ENCODE results near the gene SNRPA.
"Not testable (repeated sequence)": the region's sequence is repeated elsewhere in the genome, so short reads cannot be mapped to it uniquely, and the experiment has no call there.

Gene SNRPA

GRCh38 chr19:40783711-40784110, 32.7 kb downstream of the SNRPA start:
- no peak for DNase-seq (ENCODE audit: low read depth)
- TF ChIP-seq CTCF (IDR thresholded peaks at IDR 0.05; ENCODE audit: control insufficient read depth, insufficient read depth, low read depth, low read length, missing control alignments) = no peak

DNA sequence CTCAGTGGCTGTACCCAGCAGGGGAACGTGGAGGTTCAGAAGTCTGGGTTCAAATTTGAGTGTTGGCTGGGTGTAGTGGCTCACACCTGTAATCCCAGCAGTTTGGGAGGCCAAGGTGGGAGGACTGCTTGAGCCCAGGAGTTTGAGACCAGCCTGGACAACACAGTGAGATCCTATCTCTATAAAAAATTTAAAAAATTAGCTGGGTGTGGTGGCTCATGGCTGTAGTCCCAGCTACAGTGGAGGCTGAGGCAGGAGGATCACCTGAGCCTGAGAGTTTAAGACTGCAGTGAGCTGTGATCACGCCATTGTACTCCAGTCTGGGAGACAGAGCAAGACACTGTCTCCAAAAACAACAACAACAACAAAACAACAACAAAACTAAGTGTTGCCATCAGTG, 33.1 kb downstream of the SNRPA start:
- H3K4me3 ChIP-seq (ENCODE audit: control insufficient read depth, low read depth, low read length) = not testable (repeated sequence)

More at GRCh38 chr19:40783711-40784110, 32.7 kb downstream of the SNRPA start:
- no peak overlapping the region for H3K4me3 ChIP-seq (ENCODE audit: control insufficient read depth, low read depth, low read length)

DNA sequence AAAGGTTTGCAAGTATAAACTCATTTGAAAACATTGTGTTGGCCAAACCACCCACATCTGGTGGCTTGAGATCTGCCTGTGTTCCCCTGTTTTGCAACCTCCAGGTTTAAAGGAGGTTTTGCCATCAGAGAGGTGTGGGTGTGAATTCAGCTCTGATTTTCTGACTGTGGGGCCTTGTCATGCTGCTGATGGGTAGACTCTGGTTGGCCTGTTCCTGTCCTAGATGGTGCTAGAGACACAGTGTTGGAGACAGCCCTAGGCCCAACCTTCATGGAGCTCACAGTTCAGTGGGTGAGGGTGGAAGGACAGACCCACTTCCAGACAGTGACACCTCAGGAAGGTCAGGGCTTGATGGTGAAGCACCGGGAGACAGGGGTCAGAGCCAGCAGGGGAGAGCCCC, 34.5 kb downstream of the SNRPA start:
- no peak overlapping the region for H3K4me3 ChIP-seq (ENCODE audit: control insufficient read depth, low read depth, low read length)
- no peak for DNase-seq (ENCODE audit: low read depth)
- no peak for TF ChIP-seq CTCF (IDR thresholded peaks at IDR 0.05; ENCODE audit: control insufficient read depth, insufficient read depth, low read depth, low read length, missing control alignments)

More for the DNA sequence above, 33.1 kb downstream of the SNRPA start:
- not testable (repeated sequence) for DNase-seq (ENCODE audit: low read depth)

DNA sequence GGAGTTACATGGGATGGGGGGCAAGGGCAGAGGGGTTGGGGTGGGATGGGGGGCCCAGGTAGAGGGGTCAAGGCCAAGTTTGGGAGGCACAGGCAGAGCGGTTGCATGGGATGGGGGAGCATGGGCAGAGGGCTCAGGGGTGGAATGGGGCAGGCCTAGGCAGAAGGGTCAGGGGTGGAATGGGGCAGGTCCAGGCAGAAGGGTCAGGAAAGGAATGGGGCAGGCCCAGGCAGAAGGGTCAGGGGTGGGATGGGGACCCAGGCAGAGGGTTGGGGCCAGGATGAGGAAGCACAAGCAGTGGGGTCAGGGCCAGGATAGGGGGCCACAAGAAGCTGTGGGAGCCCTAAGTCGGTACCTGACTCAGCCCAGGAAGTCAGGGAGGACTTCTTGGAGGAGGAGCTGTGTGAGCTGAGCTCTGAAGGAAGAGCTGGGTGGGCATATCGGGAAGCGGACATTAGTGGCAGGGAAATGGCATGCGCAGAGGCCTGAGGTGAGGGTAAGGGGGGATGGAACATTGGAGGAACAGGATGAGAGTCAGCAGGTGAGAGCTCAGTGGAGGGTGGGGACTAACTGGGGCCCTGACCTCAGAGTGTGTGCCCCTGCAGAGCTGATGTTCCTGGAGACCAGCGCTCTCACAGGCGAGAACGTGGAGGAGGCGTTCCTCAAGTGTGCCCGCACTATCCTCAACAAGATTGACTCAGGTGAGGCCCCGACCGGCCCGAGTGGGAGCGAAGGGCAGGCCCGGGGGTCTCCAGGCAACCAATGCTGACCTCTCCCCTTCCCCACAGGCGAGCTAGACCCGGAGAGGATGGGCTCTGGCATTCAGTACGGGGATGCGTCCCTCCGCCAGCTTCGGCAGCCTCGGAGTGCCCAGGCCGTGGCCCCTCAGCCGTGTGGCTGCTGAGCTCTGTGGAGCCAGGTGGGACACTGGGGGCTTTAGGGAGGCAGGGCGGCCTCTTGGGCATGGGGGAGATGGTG, 35.3 kb downstream of the SNRPA start:
- no peak for TF ChIP-seq CTCF (IDR thresholded peaks at IDR 0.05; ENCODE audit: control insufficient read depth, insufficient read depth, low read depth, low read length, missing control alignments)
- DNase-seq (ENCODE audit: low read depth) = no peak
- H3K4me3 ChIP-seq (ENCODE audit: control insufficient read depth, low read depth, low read length) = no peak overlapping the region

DNA sequence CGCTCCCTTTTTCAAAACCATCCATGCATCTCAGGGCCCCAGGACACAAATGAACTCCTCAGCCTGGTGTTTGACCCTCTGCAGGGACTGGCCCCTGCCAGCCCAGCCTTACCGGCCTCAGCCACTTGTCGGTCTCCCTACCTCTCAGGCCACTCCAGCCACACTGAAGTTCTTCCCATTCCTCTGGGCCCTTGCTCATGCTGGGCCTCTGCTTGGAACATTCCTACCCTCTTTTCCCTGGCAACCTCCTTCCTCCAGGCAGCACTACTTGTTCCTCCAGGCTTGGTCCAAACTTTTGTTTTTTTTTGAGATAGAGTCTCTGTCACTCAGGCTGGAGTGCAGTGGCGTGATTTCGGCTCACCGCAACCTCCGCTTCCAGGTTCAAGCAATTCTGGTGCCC, 40.3 kb downstream of the SNRPA start:
- no peak overlapping the region for H3K4me3 ChIP-seq (ENCODE audit: control insufficient read depth, low read depth, low read length)
- no peak for DNase-seq (ENCODE audit: low read depth)
- no peak for TF ChIP-seq CTCF (IDR thresholded peaks at IDR 0.05; ENCODE audit: control insufficient read depth, insufficient read depth, low read depth, low read length, missing control alignments)

DNA sequence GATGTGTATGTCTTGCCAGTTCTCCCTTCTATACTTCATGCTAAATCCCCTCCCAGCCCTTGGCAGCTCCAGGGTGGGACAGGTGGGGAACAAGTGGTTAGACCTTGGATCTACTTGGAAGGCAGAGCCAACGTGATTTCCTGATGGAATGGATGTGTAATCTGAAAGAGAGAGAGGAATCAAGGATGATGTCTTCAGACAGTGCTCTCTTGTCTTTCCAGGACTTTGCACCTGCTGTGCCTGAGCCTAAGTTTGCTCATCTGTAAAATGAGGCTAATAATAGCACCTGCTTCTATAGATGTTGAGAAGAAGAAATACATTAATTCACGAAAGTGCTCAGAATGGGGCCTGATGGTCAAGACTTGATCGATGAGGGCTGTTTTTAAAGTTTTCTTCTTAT, 41.0 kb downstream of the SNRPA start:
- no peak for DNase-seq (ENCODE audit: low read depth)
- TF ChIP-seq CTCF (IDR thresholded peaks at IDR 0.05; ENCODE audit: control insufficient read depth, insufficient read depth, low read depth, low read length, missing control alignments) = no peak
- no peak overlapping the region for H3K4me3 ChIP-seq (ENCODE audit: control insufficient read depth, low read depth, low read length)

- no peak for TF ChIP-seq CTCF (IDR thresholded peaks at IDR 0.05; ENCODE audit: control insufficient read depth, insufficient read depth, low read depth, low read length, missing control alignments)
- no peak for DNase-seq (ENCODE audit: low read depth)
- no peak overlapping the region for H3K4me3 ChIP-seq (ENCODE audit: control insufficient read depth, low read depth, low read length)
Observed at GRCh38 chr19:40797166-40797962, 46.4 kb downstream of the SNRPA start.
